ENCODE measurements around the gene SPG21.

DNA sequence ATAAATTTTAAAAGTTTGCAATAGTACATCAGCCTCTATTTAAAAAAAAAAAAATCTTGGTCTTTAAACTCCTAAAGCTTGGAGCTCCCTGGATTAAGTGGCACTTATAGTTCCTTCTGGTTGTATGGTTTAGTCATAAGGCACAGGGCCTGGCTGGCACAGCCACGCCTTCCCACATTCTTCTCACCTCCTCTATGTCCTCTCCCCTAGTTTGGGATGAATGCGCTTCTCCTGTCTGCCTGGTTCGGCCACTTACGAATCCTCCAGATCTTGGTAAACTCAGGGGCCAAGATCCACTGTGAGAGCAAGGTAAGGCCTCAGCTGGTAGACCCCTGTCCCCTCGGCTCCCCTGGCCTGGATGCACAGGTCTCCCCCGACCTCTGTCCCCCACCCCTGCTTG lies 68.0 kb downstream of the SPG21 start:
- TF ChIP-seq POLR2AphosphoS5 (IDR thresholded peaks at IDR 0.05) (no peak), POLR2A (IDR thresholded peaks at IDR 0.05) (no peak)
